ENCODE measurements around the gene PTPRK.

DNA sequence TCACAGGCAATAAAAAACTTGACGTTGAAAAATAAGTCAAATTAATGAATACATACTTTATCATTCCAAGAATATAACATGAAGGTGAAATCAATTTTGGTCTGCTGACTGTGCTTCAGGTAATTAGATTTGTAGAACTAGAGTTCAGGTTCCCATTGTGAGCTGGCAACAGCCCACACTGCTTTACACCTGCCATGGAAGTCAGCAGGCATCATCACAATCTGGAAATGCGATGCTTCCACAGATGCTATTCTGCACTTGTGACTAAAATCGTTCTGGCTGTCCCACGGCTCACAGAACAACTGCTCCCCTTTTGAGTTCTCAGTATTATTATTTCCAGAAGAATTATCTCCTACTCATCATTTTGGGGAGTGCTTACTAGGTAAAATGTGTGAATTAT, 556.9 kb downstream of the PTPRK start:
- TF ChIP-seq, protein P1, sequence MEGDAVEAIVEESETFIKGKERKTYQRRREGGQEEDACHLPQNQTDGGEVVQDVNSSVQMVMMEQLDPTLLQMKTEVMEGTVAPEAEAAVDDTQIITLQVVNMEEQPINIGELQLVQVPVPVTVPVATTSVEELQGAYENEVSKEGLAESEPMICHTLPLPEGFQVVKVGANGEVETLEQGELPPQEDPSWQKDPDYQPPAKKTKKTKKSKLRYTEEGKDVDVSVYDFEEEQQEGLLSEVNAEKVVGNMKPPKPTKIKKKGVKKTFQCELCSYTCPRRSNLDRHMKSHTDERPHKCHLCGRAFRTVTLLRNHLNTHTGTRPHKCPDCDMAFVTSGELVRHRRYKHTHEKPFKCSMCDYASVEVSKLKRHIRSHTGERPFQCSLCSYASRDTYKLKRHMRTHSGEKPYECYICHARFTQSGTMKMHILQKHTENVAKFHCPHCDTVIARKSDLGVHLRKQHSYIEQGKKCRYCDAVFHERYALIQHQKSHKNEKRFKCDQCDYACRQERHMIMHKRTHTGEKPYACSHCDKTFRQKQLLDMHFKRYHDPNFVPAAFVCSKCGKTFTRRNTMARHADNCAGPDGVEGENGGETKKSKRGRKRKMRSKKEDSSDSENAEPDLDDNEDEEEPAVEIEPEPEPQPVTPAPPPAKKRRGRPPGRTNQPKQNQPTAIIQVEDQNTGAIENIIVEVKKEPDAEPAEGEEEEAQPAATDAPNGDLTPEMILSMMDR (IDR thresholded peaks at IDR 0.05) = no peak
- no peak for TF ChIP-seq EZH2 (IDR thresholded peaks at IDR 0.05; ENCODE audit: borderline replicate concordance, insufficient read depth, low read depth, low read length, poor library complexity, severe bottlenecking)
